Neural progenitor cell (in vitro differentiated cells): ENCODE results near the gene PLEKHG4B.

Source experiments
- EZH2 ChIP-seq: fragments of 200-600 bp; sonication (generic); IDR thresholded peaks from 2 replicates; pipeline ENCODE4 v1.6.1; 2017; ENCODE audit warnings: antibody characterized with exemption, mild to moderate bottlenecking, moderate library complexity
- TF ChIP-seq, protein P1 (sequence below): fragments of 200-600 bp; sonication (generic); IDR thresholded peaks from 2 replicates; pipeline ENCODE4 v1.5.1; 2017; ENCODE audit warnings: antibody characterized with exemption, mild to moderate bottlenecking

DNA sequence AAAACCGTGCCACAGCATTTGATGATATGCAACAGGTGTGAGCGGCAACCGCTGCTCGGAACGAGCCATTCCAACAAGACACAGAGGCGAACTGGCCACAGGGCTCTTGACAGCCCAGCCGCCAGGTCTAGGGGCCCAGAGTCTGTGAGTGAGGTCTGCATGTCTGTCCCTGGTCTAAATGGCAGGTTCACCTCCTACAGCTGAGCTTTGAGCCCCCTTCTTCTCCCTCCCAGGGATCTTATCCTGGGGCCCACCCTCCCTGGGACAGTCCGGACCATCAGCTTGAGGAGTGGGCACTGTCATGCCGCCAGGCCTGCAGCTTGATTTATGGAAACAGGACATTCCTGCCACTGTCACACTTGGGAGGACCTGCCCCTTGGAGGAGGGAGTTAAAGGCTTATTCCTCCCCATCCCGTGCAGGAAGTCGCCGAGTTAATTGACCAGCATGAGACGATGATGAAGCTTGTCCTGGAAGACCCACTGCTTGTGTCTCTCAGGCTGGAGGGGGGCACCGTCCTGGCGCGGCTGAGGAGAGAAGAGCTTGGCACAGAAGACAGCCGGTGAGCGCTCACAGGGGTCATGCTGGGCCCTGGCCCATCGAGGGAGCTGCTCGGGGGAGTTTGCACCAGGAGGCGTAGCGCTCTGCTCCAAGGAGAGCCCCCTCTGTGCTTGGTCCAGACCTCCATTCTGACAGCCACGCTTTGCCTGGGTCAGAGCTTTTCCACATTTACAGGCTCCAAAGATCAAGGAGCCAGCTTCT lies 63.9 kb downstream of the PLEKHG4B start:
- TF ChIP-seq, protein P1, sequence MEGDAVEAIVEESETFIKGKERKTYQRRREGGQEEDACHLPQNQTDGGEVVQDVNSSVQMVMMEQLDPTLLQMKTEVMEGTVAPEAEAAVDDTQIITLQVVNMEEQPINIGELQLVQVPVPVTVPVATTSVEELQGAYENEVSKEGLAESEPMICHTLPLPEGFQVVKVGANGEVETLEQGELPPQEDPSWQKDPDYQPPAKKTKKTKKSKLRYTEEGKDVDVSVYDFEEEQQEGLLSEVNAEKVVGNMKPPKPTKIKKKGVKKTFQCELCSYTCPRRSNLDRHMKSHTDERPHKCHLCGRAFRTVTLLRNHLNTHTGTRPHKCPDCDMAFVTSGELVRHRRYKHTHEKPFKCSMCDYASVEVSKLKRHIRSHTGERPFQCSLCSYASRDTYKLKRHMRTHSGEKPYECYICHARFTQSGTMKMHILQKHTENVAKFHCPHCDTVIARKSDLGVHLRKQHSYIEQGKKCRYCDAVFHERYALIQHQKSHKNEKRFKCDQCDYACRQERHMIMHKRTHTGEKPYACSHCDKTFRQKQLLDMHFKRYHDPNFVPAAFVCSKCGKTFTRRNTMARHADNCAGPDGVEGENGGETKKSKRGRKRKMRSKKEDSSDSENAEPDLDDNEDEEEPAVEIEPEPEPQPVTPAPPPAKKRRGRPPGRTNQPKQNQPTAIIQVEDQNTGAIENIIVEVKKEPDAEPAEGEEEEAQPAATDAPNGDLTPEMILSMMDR: no peak
- no peak for TF ChIP-seq EZH2
